GM21360 (cell line): ENCODE data around the gene MAZ.
"Not testable (repeated sequence)": the region's sequence is repeated elsewhere in the genome, so short reads cannot be mapped to it uniquely, and the experiment has no call there.

Experiments used
- ATAC-seq: cut with Tn5 transposase; IDR thresholded peaks from one replicate; pipeline ENCODE4 v1.9.1; 2021; ENCODE audit warnings: mild to moderate bottlenecking, moderate library complexity; ENCODE audit not compliant: unreplicated experiment

MAZ gene

DNA sequence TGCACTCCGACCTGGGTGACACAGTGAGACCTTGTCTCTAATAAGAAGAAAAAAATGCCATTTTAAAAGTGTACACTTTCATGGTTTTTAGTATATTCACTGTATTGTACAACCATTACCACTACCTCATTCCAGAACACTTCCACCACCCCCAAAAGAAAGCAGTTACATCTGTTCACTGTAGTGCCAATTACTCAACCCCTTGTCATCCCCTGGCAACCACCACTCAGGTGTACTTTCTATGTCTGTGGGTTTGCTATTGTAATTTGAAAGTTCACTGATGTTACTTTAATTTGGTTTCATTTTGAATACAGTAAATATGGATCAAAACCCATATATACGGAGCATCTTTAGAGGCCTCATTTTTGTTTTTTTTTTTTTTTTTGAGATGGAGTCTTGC is 22.2 kb upstream of the MAZ start:
- ATAC-seq: no peak

DNA sequence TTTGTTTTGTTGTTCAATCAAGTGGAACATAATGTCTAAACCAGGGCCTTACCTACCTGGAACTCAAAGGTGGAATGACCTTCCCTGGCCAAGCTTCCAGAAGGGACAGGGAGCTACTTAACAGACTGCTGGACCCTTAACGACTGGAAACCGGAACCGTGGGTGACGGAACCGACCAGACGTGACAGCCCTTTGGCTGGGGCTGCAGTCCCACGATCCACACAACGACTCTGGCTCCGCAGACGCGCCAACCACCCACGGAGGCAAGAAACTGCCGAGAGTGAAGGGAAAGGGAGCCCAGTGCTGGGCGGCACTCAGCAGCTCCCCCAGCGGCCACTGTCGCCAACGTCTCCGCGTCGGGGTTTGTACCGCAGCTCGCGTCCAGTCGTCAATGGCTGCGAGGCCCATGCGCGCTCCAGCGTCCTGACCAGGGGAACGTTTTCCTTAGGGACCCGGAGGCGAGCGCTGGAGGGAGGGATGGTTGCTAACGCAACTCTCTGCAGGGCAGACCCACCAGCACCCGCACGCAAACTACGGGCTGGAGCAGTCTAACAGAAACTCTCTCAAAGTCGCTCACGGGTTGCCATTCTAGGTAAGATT is 21.3 kb upstream of the MAZ start:
- no peak for ATAC-seq

DNA sequence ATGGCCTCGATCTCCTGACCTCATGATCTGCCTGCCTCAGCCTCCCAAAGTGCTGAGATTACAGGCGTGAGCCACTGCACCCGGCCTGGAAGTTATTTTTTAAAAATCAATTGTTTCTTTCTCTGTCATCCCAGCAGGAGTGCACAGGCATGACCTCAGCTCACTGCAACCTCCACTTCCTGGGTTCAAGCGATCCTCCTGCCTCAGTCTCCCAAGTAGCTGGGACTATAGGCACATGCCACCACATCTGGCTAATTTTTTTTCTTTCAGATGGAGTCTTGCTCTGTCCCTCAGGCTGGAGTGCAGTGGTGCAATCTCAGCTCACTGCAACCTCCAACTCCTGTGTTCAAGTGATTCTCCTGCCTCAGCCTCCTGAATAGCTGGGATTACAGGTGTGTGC is 19.2 kb upstream of the MAZ start:
- ATAC-seq: not testable (repeated sequence)

DNA sequence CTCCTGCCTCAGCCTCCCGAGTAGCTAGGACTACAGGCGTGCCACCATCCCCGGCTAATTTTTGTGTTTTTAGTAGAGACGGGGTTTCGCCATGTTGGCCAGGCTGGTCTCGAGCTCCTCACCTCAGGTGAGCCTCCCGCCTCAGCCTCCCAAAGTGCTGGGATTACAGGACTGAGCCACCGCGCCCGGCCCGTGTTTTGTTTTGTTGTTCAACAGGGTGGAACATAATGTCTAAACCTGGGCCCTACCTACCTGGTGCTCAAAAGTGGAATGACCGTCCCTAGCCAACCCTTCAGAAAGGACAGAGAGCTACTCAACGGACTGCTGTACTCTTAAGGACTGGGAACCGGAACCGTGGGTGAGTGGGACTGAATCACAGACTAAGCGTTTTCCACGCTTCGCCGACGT is 16.6 kb upstream of the MAZ start:
- no peak for ATAC-seq

DNA sequence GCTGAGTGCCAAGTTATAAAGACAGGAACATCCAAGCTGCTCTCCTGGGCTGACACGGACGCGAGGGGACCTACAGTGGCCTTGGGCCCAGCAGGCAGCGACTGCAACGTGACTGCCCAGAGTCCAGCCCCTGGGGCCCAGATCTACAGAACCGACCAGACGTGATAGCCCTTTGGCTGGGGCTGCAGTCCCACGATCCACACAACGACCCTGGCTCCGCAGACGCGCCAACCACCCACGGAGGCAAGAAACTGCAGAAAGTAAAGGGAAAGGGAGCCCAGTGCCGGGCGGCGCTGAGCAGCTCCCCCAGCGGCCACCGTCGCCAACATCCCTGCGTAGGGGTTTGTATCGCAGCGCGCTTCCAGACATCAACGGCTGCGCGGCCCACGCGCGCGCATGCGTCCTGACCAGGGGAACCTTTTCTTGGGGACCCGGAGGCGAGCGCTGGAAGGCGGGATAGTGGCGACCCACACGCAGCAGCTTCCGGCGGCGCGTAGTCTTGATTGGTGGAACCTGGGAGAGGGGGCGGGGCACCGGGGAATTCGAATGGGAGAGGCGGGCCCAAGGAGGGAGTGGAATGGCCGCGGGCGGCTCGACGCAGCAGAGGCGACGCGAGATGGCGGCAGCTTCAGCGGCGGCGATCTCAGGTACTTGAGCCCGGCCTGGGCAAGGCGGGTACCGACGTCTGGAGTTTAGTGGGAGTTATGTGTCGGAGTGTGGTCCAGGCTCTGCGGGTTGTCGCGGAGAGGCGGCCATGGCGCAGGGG is 16.0 kb upstream of the MAZ start, which contains the start of gene KIF22:
TSS of gene KIF22 (plus strand) at position 569 of the 766 bp plus-strand sequence. CDS start at position 578, 9 bp downstream.
- peak; percentile 93 for ATAC-seq

DNA sequence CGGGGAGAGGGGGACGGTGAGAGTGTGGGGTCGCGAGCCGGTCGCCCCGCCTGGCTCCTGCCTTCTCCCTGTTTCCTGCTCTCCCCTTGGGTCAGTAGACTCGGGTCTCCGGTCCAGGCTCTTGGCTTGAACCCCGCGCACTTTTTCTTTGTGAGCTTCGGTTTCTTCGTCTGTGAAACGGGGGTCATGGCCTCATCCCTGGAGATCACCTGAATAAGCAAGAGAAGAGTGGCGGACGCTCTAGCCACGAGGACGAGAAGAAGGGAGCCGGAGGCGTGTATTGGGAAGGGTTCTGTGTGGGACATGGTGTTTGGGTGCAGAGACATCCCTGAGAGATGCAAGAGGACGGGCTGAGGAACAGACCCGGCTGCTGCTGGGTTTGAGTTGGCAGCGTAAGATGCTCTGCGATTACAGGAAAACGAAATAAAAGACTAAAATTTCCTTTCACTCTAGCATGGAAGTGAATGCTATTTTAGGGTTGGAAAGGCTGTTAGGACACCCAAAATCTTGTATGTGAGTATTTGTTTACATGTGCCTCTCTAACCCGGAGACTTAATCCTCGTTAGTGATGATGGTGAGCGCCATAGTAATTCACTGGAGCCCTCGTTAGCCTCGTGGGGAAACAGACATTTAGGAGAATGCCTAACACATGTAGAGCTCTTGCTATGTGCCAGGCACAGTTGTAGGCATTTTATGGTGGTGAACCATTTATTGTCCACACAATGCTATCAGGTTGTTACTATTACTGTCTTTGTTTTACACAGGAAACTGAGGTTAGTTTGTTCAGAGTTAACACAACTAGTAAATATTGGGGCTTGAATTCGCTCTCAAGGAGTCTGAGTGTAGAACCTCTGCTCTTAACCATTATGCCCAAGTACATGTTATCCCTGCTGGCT is 15.1 kb upstream of the MAZ start:
- peak; percentile 3 for ATAC-seq

DNA sequence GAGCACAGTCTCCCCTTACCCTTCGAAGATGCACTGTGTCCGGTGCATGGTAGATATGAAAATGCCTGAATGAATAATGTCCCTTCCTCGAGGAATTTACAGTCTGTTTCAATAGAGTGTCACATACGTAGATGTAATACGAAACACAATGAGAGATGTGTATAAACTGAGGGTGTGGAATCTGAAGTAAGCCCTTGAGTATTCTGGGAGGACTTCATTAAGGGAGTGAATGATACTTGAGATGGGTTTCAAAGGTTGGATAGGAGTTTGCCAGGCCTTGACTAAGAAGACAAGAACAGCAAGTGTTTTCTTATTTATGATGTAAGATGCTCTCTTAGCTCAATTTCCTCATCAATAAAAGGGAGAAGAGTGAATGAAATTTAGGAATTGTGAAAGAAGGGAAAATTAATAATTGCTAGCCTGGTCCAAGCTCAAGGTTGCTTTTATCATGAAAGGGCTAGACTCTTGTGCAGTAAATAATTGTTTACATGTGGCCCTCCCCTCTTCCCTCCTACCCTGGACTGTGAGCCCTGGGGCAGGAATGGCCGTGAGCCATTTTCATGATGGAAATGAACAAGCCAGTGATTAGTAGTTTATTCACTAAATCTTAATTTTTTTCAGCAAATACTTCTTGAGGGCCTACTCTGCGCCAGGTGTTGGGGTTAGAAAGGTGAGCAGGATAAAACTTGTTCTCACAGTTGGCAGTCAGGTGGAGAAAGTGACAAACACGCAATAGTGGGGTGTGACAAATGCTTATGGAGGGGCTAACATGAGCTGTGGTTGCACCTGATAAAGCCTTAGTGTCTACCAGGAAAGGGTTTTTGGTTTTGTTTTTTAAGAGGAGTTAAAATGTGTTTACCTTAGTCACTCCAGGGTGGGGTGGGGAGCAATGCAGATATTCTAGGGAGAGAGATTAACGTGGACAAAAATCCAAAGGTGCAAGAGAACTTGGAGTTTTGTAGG is 14.2 kb upstream of the MAZ start:
- no peak for ATAC-seq

DNA sequence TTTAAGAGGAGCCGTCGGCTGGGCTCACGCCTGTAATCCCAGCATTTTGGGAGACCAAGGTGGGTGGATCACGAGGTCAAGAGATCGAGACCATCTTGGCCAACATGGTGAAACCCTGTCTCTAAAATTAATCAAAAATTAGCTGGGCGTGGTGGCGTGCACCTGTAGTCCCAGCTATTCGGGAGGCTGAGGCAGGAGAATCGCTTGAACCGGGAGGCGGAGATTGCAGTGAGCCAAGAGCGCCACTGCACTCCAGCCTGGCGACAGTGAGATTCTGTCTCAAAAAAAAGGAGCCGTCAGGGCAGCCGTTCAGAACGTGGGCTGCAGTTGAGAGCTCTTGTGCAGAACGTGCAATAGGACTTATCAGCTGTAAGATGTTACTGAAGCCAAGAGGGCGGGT is 13.2 kb upstream of the MAZ start:
- ATAC-seq: not testable (repeated sequence)

DNA sequence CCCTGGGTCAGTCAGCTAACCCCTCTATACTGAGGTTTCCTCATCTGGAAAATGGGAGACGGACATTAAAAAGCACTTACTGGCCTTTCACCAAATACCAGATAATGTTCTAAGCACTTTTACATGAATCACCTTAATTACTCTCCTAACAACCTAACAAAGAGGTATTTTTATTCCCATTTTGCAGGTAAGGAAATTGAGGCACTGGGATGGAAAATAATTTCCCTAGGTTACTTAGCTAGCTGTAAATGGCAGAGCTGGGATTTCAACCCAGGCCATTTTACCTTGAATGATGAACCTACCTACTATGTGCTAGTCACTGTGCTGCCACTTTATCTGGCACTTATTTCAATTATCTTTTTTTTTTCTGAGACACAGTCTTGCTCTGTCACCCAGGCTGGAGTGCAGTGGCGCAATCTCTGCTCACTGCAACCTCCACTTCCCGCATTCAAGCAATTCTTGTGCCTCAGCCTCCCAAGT is 12.1 kb upstream of the MAZ start:
- ATAC-seq: no peak

DNA sequence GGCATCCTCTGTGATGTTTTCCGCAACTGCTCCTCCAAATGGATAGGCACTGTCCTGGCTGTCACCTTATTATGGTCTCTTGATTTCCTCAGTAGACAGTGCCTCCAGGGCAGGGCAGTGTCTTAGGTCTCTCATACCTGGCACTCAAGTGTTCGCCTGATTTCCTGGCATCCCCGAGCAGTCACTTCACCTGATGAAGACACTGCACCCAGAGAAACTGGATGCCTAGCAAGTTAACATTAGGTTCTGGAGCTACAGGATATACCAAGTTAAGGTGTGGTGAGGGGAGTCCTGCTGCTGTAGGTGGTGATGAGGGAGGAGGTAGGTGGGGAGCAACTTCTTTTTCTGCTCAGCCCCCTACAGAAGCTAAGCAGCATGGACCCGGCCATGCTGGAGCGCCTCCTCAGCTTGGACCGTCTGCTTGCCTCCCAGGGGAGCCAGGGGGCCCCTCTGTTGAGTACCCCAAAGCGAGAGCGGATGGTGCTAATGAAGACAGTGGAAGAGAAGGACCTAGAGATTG is 3.9 kb upstream of the MAZ start:
- no peak for ATAC-seq

DNA sequence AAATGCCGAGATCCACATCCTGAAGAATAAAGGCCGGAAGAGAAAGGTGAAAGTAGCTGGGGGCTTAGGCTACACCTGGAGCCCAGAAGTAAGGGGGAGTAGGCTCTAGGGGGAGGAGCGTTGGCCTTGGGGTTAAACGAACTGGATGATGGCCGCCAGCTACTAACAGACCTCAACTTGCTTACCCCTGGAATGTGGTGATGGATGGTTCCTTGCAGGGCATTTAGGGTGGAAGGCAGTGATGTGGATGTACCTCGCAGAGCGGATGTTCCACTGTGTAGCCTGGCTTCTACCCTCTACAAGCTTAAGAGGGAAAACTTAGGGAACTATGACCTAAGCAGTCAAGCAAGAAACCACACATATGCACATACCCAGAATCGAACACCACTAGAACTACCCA is 2.3 kb upstream of the MAZ start:
- no peak for ATAC-seq

DNA sequence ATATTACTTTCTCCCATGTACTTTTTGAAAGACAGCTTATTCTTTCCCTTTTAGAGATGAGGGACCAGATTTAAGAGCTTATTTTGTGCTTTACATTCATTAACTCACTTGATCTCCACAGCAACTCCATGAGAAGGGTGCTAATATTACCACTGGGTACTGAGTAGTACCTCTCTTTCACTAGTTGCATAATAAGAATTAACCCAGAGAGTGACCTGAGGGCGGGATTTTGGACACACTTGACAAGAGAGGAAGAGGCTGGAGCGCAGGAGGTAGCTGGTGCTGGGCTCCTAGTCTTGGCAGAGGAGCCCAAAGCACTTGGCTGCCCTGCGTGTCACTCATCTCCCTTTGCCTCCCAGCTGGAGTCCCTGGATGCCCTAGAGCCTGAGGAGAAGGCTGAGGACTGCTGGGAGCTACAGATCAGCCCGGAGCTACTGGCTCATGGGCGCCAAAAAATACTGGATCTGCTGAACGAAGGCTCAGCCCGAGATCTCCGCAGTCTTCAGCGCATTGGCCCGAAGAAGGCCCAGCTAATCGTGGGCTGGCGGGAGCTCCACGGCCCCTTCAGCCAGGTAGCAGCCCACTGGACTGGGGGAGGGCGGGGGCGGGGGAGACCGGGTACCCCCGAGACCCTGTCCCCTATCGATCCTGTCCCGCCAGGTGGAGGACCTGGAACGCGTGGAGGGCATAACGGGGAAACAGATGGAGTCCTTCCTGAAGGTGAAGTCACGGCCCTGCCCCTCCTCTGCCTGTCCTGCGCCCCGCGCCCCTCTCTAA is 1.7 kb upstream of the MAZ start:
- ATAC-seq: no peak

DNA sequence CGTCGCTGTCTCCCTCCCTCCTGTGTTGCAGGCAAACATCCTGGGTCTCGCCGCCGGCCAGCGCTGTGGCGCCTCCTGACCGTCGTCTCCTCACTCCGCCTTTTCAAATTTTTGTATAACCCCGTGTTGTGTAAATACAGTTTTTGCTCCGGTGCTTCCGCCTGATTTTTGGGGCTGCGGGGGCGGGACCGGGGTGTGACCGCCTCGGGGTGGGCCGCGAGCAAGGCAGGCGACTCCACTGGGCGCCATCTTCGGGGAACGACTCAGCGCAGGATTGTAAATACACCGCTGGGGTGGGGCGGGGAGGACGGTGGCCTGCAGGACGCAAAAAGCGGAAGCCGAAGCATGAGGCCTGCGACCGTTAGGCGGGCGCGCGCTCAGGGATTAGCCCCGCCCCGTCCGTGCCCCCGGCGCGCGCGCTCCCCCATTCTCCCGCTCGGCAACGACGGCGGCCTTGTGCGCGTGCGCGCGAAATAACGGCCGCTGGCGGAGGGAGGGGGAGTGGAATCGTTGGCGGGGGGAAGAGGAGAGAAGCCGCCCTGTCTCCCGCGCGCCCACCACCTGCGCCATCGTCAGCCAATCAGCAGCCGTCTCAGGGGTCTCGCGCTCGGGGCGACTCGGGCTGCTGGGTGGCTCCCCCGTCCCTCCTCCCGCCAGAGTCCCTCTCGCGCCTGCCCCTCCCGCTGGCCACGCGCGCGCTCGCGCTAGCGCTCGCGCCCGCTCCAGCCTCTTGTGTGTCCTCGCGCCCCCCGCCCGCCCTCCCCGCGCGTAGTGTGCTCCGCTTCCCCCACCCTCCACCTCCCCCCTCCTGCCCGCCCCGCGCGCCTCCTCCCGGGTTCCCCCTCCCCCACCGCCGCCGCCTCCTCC is 864 bp upstream of the MAZ start:
- ATAC-seq: peak; percentile 48

DNA sequence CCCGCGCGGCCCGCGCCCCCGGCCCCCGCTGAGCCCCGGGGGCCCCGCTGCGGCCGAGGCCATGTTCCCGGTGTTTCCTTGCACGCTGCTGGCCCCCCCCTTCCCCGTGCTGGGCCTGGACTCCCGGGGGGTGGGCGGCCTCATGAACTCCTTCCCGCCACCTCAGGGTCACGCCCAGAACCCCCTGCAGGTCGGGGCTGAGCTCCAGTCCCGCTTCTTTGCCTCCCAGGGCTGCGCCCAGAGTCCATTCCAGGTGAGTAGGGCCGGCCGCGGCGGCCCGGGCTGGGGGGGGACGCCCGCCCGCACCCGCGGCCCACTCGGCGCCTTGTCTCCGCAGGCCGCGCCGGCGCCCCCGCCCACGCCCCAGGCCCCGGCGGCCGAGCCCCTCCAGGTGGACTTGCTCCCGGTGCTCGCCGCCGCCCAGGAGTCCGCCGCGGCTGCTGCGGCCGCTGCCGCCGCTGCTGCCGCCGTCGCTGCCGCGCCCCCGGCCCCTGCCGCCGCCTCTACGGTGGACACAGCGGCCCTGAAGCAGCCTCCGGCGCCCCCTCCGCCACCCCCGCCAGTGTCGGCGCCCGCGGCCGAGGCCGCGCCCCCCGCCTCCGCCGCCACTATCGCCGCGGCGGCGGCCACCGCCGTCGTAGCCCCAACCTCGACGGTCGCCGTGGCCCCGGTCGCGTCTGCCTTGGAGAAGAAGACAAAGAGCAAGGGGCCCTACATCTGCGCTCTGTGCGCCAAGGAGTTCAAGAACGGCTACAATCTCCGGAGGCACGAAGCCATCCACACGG is 504 bp downstream of the MAZ start:
- no peak for ATAC-seq

DNA sequence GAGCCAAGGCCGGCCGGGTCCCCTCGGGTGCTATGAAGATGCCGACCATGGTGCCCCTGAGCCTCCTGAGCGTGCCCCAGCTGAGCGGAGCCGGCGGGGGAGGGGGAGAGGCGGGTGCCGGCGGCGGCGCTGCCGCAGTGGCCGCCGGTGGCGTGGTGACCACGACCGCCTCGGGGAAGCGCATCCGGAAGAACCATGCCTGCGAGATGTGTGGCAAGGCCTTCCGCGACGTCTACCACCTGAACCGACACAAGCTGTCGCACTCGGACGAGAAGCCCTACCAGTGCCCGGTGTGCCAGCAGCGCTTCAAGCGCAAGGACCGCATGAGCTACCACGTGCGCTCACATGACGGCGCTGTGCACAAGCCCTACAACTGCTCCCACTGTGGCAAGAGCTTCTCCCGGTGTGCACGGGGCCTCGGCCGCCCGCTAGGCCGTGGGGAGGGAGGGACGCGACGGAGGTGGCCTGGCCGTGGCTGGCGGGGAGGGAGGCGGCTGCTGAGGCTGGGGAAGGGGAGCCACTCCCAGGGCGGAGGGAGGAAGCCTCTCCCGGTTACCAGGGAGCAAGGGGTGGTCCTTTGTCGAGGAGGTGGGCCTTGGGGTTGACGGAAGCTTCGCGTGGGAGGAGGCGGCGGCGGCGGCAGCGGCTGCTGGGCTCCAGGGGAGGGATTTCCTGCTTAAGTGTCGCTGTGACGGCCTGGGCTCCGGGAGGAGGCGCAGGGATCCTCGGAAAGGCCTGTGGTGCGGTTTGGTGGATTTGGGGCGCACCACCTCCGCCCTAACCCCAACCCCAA is 1.3 kb downstream of the MAZ start:
- ATAC-seq: no peak

DNA sequence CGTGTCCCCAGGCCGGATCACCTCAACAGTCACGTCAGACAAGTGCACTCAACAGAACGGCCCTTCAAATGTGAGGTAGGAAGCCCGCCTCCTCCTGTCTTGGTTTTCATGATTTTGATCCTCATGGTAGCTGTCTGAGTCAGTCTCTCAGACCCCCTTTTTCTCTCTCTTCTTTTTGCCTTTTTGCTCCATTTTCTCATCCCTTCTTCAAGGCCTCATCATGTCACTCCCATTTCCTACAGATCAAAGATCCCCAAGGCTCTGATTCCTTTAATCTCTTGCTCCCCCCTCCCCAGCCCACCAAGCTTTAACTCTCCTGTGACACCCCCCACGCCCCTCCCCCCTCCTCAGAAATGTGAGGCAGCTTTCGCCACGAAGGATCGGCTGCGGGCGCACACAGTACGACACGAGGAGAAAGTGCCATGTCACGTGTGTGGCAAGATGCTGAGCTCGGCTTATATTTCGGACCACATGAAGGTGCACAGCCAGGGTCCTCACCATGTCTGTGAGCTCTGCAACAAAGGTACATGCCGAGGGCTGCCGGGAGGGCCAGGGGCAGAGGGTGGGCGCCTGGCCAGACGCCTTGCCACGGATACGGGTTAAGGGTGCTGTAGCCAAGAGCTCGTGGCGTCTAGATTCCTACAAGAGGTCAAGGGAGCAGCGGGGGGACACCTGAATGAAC is 2.0 kb downstream of the MAZ start:
- no peak for ATAC-seq
